Measurements from ENCODE around the gene MAP4K4. TPM values are rescaled to one million over a fixed set of nuclear protein-coding genes. Genes with fewer than 3 reads are reported as not detected.

Gene MAP4K4
- total and polyA plus RNA-seq, 2 of the 4 experiments (the other 2 are of a cell fraction), result 89.4 to 124 TPM

DNA sequence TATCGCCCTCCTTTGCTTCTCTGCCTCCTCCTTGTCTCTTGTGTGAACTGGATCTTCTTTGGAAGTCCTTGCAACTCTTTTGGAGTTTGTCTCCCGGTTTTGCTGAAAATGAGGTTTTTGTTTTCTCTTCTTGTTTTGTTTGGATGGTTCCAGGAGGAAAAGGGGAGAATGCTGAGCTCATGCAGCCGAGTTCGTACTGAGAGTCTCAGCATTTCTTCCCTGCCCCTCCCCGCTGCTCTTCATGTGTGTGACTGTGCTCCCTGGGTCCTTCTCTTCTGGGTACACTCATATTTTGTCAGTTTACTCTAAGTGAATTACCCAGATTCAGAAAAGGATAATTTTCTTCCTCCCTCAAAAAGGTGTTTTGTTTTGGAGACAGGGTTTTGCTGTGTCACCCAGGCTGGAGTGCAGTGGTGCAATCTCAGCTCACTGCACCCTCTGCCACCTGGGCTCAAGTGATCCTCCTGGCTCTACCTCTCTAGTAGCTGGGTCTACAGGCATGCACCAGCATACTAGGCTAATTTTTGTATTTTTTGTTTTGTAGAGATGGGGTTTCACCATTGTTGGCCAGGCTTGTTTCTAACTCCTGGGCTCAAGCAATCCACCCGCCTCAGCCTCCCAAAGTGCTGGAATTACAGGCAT lies 151.4 kb downstream of the MAP4K4 start:
- Histone ChIP-seq H3K9me1 (ENCODE audit: insufficient read depth, low read length) (peaks cover 18% of the 10 kb centered on the region), H3K23ac (ENCODE audit: low read depth, low read length) (no peak overlapping the region), H3K56ac (ENCODE audit: extremely low read depth, insufficient read depth, low read length) (no peak overlapping the region), H3K4me2 (ENCODE audit: low read depth, low read length) (no peak overlapping the region), H3K9ac (ENCODE audit: low read depth, low read length) (no peak overlapping the region), H2BK5ac (ENCODE audit: low read depth, low read length, poor library complexity, severe bottlenecking) (no peak overlapping the region), H3K14ac (replicated peaks; ENCODE audit: low read depth, low read length) (no peak overlapping the region), H3K79me1 (ENCODE audit: low read depth in 1 of 2, low read length in 2 of 2) (peaks cover 39 to 75% of the 10 kb centered on the region in 2 experiments), H2AFZ (replicated peaks; ENCODE audit: low read length, poor library complexity) (no peak overlapping the region), H2BK120ac (ENCODE audit: low read depth, low read length) (no peak overlapping the region), H3K27me3 (ENCODE audit: control insufficient read depth, insufficient read depth, low read length) (no peaks in the 10 kb centered on the region), H3K4me1 (ENCODE audit: control insufficient read depth, insufficient read depth, low read length) (peaks cover 11% of the 10 kb centered on the region), H2AK5ac (ENCODE audit: low read depth, low read length) (no peak overlapping the region), H3K36me3 (ENCODE audit: control insufficient read depth, insufficient read depth, low read length) (peaks cover 20% of the 10 kb centered on the region), H4K8ac (ENCODE audit: low read depth in 2 of 2, low read length in 2 of 2) (peak overlapping the region in 1 of 2 experiments; percentile 37; a peak in 1 of 4 replicates), H3K9me3 (ENCODE audit: control insufficient read depth, insufficient read depth, low read length) (no peaks in the 10 kb centered on the region), H3K4me3 (ENCODE audit: insufficient read depth, low read depth, low read length) (no peak overlapping the region), H4K20me1 (ENCODE audit: insufficient read depth, low read length) (peaks cover 25% of the 10 kb centered on the region; the same call in 1 of the 2 replicates), H2BK20ac (ENCODE audit: low read depth, low read length) (no peak overlapping the region), H2BK15ac (ENCODE audit: low read depth, low read length) (no peak overlapping the region), H4K5ac (ENCODE audit: low read depth, low read length) (no peak overlapping the region), H3K27ac (ENCODE audit: insufficient read depth, low read length) (no peak overlapping the region), H3K4ac (ENCODE audit: low read depth, low read length) (no peak overlapping the region), H3K18ac (ENCODE audit: low read depth, low read length) (no peak overlapping the region), H2AK9ac (replicated peaks; ENCODE audit: low read depth, low read length, poor library complexity) (no peak overlapping the region), H4K91ac (ENCODE audit: insufficient read depth, low read depth, low read length) (no peak overlapping the region)
- WGBS, 2 experiments (ENCODE audit: extremely low coverage in 2 of 2, insufficient read length in 1 of 2), result 100% methylated on average over 1 of the region's 6 CpGs; no CpG with 5 or more reads in 1 of the 2 experiments
- BruUV-seq (replicated peaks), result no TSS peak
- intact Hi-C loops (cut with micrococcal nuclease), result no loop called here
- dilution Hi-C loops (cut with HindIII; ENCODE audit: low sequenced_read_pairs, unreplicated experiment), result no loop called here
- POLR2A ChIA-PET (ENCODE audit: unreplicated experiment), result no interaction called here
- in situ Hi-C loops (cut with MboI; ENCODE audit: low sequenced_read_pairs), result loop anchor here (10.0 kb wide), 2 partner anchors 324 to 424 kb away; no protein-coding TSS in a partner anchor
- TF ChIP-seq RFX5 (IDR thresholded peaks at IDR 0.05; ENCODE audit: low read depth, low read length) (no peak), MAFK (IDR thresholded peaks at IDR 0.05; ENCODE audit: low read depth, low read length) (no peak), FOS (IDR thresholded peaks at IDR 0.05; ENCODE audit: low read depth, low read length) (no peak), BHLHE40 (IDR thresholded peaks at IDR 0.05; ENCODE audit: low read depth, low read length) (no peak), CHD1 (IDR thresholded peaks at IDR 0.05; ENCODE audit: low read depth, low read length) (no peak), MXI1 (IDR thresholded peaks at IDR 0.05; ENCODE audit: borderline replicate concordance, low read depth, low read length) (no peak), RCOR1 (IDR thresholded peaks at IDR 0.05; ENCODE audit: insufficient replicate concordance, low read length) (no peak), SMC3 (IDR thresholded peaks at IDR 0.05; ENCODE audit: low read depth, low read length) (no peak)
- DNase-seq, result no peak
- CTCF ChIA-PET, result interaction anchor here (0.8 kb wide), 1 partner anchor 23 kb away, joined by 4 read pairs; no protein-coding TSS in a partner anchor
- no peak for ATAC-seq (ENCODE audit: low read depth)
